PC-9 (cell line): ENCODE measurements around the gene CDK3. TPM values are rescaled to one million over a fixed set of nuclear protein-coding genes. Genes with fewer than 3 reads are reported as not detected.

Source experiments
- BruUV-seq: library from RNA; stranded (reverse); fragments of 400-500 nt; replicated peaks from 2 replicates; lab custom pipeline; 2021; lab: Mats Ljungman, UMichigan
- CTCF ChIA-PET: fragments of 300-600 bp; sonication (Branson Sonifier 250); formaldehyde crosslinking; loops from one replicate; lab custom pipeline; 2022; ENCODE audit warnings: antibody characterized with exemption; lab: Charles Lee
- POLR2A ChIA-PET: fragments of 300-600 bp; sonication (Branson Sonifier 250); formaldehyde crosslinking; loops from one replicate; lab custom pipeline; 2022; ENCODE audit warnings: antibody characterized with exemption; ENCODE audit not compliant: unreplicated experiment; lab: Charles Lee
- DNase-seq, 2 experiments: peaks; one replicate each; pipeline versions ENCODE4 v3.0.0 to v3.0.0-alpha.2; 2015 to 2022; ENCODE audit warnings: mixed read lengths in 1 of 2
- H2AFZ ChIP-seq: fragments of 200-600 bp; sonication (generic); 2 replicates; pipeline ENCODE4 v1.8.1; 2017; ENCODE audit warnings: antibody characterized with exemption
- H3F3A ChIP-seq: fragments of 200-600 bp; sonication (generic); 2 replicates; pipeline ENCODE4 v1.8.1; 2017; ENCODE audit warnings: antibody characterized with exemption, mild to moderate bottlenecking, low read depth; ENCODE audit not compliant: insufficient read depth
- H3K27ac ChIP-seq: fragments of 200-600 bp; sonication (generic); 2 replicates; pipeline ENCODE4 v1.6.1; 2016; ENCODE audit warnings: mixed run types
- H3K27me3 ChIP-seq: fragments of 200-600 bp; sonication (generic); 2 replicates; pipeline ENCODE4 v1.6.1; 2016; ENCODE audit warnings: low read depth, mixed run types; ENCODE audit not compliant: insufficient read depth
- H3K36me3 ChIP-seq: fragments of 200-600 bp; sonication (generic); 2 replicates; pipeline ENCODE4 v1.6.1; 2016; ENCODE audit warnings: low read depth, mixed run types
- H3K4me1 ChIP-seq: fragments of 200-600 bp; sonication (generic); replicated peaks from 2 replicates; pipeline ENCODE4 v1.6.1; 2016; ENCODE audit warnings: mixed run types; ENCODE audit not compliant: insufficient read depth
- H3K4me2 ChIP-seq: fragments of 200-600 bp; sonication (generic); 2 replicates; pipeline ENCODE4 v1.6.1; 2017; ENCODE audit warnings: mixed run types
- H3K4me3 ChIP-seq: fragments of 200-600 bp; sonication (generic); 2 replicates; pipeline ENCODE4 v1.6.1; 2016; ENCODE audit warnings: mixed run types
- H3K79me2 ChIP-seq: fragments of 200-600 bp; sonication (generic); 2 replicates; pipeline ENCODE4 v1.6.1; 2017; ENCODE audit warnings: low read depth, mixed run types
- H3K9me2 ChIP-seq: fragments of 200-600 bp; sonication (generic); 2 replicates; pipeline ENCODE4 v1.8.1; 2017; ENCODE audit warnings: mild to moderate bottlenecking; ENCODE audit not compliant: insufficient read depth
- H3K9me3 ChIP-seq: fragments of 200-600 bp; sonication (generic); 2 replicates; pipeline ENCODE4 v1.8.1; 2016; ENCODE audit warnings: low read depth; ENCODE audit not compliant: insufficient read depth
- H4K20me1 ChIP-seq: fragments of 200-600 bp; sonication (generic); 2 replicates; pipeline ENCODE4 v1.8.1; 2017; ENCODE audit not compliant: insufficient read depth
- EZH2 ChIP-seq: fragments of 200-600 bp; sonication (generic); IDR thresholded peaks from 2 replicates; pipeline ENCODE4 v1.8.0; 2017; ENCODE audit warnings: antibody characterized with exemption, low read depth
- intact Hi-C: fragments of 100-400 bp; cut with micrococcal nuclease; formaldehyde crosslinking; loops from one replicate; pipeline ENCODE4 v1.10.0; 2022; ENCODE audit not compliant: unreplicated experiment
- total RNA-seq: library from RNA; stranded (reverse); gene quantifications from 2 replicates; pipeline ENCODE4 v1.2.3, GENCODE V29; 2021
- TF ChIP-seq, protein P1 (sequence below): fragments of 200-600 bp; sonication (generic); conservative IDR thresholded peaks from 2 replicates; pipeline ENCODE4 v1.6.1; 2017; ENCODE audit warnings: mixed run types, antibody characterized with exemption, mild to moderate bottlenecking, moderate library complexity

The CDK3 gene
- total RNA-seq, 1 experiment from 2014 or later = 12.3 TPM

- no peak for TF ChIP-seq EZH2
- TF ChIP-seq, protein P1, sequence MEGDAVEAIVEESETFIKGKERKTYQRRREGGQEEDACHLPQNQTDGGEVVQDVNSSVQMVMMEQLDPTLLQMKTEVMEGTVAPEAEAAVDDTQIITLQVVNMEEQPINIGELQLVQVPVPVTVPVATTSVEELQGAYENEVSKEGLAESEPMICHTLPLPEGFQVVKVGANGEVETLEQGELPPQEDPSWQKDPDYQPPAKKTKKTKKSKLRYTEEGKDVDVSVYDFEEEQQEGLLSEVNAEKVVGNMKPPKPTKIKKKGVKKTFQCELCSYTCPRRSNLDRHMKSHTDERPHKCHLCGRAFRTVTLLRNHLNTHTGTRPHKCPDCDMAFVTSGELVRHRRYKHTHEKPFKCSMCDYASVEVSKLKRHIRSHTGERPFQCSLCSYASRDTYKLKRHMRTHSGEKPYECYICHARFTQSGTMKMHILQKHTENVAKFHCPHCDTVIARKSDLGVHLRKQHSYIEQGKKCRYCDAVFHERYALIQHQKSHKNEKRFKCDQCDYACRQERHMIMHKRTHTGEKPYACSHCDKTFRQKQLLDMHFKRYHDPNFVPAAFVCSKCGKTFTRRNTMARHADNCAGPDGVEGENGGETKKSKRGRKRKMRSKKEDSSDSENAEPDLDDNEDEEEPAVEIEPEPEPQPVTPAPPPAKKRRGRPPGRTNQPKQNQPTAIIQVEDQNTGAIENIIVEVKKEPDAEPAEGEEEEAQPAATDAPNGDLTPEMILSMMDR = no peak
- Histone ChIP-seq H4K20me1 (no peaks in the 10 kb centered on the region), H2AFZ (peak overlapping the region; percentile 66; the same call in 1 of the 2 replicates), H3K9me3 (no peaks in the 10 kb centered on the region), H3K9me2 (no peaks in the 10 kb centered on the region), H3F3A (peaks cover 60% of the 10 kb centered on the region), H3K79me2 (no peaks in the 10 kb centered on the region), H3K27me3 (no peaks in the 10 kb centered on the region), H3K4me1 (peaks cover 69% of the 10 kb centered on the region), H3K4me2 (peak overlapping the region; percentile 94), H3K4me3 (peak overlapping the region; percentile 43; the same call in 1 of the 2 replicates), H3K36me3 (no peaks in the 10 kb centered on the region), H3K27ac (peak overlapping the region; percentile 92)
- ChIA-PET POLR2A (interaction anchor here (0.5 to 1.0 kb wide), 4 partner anchors 18 to 351 kb away, joined by 3 to 11 read pairs (median 4); partner anchors contain the start of genes ACOX1 and TEN1), CTCF (interaction anchor here (0.6 to 0.7 kb wide), 3 partner anchors 15 to 247 kb away, joined by 3 to 8 read pairs (median 3); partner anchors contain the start of gene MRPL38)
- DNase-seq = peak; percentile 65 to 80
- intact Hi-C loops = no loop called here
- no TSS peak for BruUV-seq
Observed at GRCh38 chr17:75996665-75997590, 3.7 kb upstream of the CDK3 start.

- TF ChIP-seq EZH2 = no peak
- TF ChIP-seq, protein P1 = no peak
- intact Hi-C loops = loop anchor here (1.0 kb wide), 1 partner anchor 15 kb away; no protein-coding TSS in a partner anchor
- Histone ChIP-seq H3K27ac (peak overlapping the region; percentile 92), H3K4me1 (peaks cover 63% of the 10 kb centered on the region), H3K4me3 (no peak overlapping the region), H3K4me2 (peak overlapping the region; percentile 94), H3K36me3 (no peaks in the 10 kb centered on the region), H3K9me2 (no peaks in the 10 kb centered on the region), H3F3A (peaks cover 67% of the 10 kb centered on the region), H3K79me2 (no peaks in the 10 kb centered on the region), H3K9me3 (no peaks in the 10 kb centered on the region), H2AFZ (no peak overlapping the region), H3K27me3 (no peaks in the 10 kb centered on the region), H4K20me1 (no peaks in the 10 kb centered on the region)
- CTCF ChIA-PET = interaction anchor here (0.5 to 0.8 kb wide), 5 partner anchors 11 to 366 kb away, joined by 3 to 18 read pairs (median 3); no protein-coding TSS in a partner anchor
- BruUV-seq = no TSS peak
- POLR2A ChIA-PET = interaction anchor here (0.6 to 0.7 kb wide), 3 partner anchors 56 to 277 kb away, joined by 3 to 4 read pairs (median 3); no protein-coding TSS in a partner anchor
- peak; percentile 64 to 92 for DNase-seq
Observed at GRCh38 chr17:75998327-75998795, 2.3 kb upstream of the CDK3 start.

DNA sequence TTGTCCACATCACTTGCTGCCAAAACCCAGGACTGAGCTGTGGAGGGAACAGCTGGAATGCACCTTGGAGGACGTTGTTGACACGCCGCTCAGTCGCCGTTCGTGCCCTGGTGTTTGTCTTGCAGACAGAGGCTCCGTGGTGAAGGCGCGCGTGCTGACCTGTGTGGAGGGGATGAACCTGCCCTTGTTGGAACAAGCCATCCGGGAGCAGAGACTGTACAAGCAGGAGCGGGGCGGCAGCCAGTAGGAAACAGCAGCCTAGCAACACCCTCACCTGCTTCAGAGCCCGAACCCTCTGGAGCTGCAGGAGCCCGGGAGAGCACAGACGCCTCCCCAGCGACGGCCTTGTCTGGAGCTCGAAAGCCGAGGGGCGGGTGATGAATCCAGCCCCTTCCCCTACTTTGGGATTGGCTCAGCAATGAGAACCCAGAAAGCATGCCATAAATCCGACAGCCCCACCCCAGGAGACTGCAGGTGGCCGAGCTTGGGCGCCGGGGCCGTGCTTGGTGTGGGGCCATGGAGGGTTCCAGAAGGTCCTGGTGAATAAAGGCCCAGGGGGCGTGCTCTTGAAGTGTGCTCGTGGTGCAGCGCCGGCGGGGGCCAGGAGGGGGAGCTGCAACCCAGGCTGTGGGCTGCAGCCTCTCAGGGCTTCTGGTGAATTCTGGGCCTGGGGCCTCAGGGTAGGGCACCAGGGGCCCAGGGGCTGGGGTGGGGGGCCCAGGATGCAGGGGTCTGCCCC lies 470 bp upstream of the CDK3 start:
- intact Hi-C loops = loop anchor here (10.0 kb wide), 1 partner anchor 225 kb away; a partner anchor contains a TSS
- BruUV-seq = no TSS peak
- Histone ChIP-seq H3K4me1 (peaks cover 51% of the 10 kb centered on the region), H3K4me3 (no peak overlapping the region), H3K27ac (no peak overlapping the region), H3K79me2 (no peaks in the 10 kb centered on the region), H3K9me2 (no peaks in the 10 kb centered on the region), H3K36me3 (no peaks in the 10 kb centered on the region), H4K20me1 (no peaks in the 10 kb centered on the region), H3K27me3 (no peaks in the 10 kb centered on the region), H2AFZ (no peak overlapping the region), H3F3A (peaks cover 55% of the 10 kb centered on the region), H3K4me2 (no peak overlapping the region), H3K9me3 (no peaks in the 10 kb centered on the region)
- POLR2A ChIA-PET = interaction anchor here (0.5 to 0.6 kb wide), 3 partner anchors 18 to 220 kb away, joined by 3 read pairs; partner anchors contain the start of gene EXOC7
- CTCF ChIA-PET = interaction anchor here (0.6 kb wide), 1 partner anchor 67 kb away, joined by 13 read pairs; no protein-coding TSS in a partner anchor
- no peak for TF ChIP-seq EZH2
- TF ChIP-seq, protein P1 = peak; percentile 88
- peak in 1 of 2 experiments; percentile 52 for DNase-seq
